AG10803 (cell line): ENCODE measurements around the gene NDOR1.

Source experiments
- DNase-seq: peaks from one replicate; pipeline ENCODE4 v3.0.0; 2010; ENCODE audit warnings: low read depth
- H3K4me3 ChIP-seq: 2 replicates; pipeline ENCODE4 v1.5.1; 2011; ENCODE audit warnings: mild to moderate bottlenecking, low read length, control low read depth
- TF ChIP-seq, protein P1 (sequence below): conservative IDR thresholded peaks from 2 replicates; pipeline ENCODE4 v1.5.1; 2011; ENCODE audit warnings: mild to moderate bottlenecking, low read length, control low read depth, inconsistent platforms

The NDOR1 gene

DNA sequence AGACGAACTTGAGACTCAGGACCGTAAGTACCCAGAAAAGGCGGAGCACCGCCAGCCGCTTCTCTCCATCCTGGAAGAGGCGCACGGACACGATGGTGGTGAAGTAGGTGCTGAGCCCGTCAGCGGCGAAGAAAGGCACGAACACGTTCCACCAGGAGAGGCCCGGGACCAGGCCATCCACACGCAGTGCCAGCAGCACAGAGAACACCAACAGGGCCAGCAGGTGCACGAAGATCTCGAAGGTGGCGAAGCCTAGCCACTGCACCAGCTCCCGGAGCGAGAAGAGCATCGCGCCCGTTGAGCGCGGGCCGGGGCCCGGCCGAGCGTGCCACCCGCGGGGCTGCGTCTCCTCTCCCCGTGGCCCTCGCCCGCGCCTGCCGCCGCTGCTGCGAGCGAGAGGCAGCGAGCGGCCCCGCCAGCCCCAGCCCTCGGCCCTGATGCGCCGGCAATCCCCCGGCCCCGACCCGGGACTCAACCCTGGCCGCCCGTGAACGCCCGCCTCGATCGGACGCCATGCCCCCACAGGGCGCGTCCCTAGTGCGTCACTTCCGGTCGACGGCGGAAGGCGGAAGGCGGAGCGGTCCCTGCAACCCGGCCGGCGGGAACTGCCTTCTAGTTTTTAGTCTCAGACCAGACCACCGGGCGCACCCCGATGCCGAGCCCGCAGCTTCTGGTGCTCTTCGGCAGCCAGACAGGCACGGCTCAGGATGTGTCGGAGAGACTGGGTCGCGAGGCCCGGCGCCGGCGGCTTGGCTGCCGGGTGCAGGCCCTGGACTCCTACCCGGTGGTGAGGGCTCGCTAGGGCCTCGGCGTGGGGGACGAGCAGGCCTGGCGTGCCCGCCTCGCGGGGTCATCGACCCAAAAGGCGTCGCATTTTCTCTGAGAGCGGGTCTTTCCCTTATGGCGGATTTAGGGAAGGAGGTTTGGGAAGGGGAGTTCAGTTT, at the start of gene NDOR1, which contains the start of gene TMEM203:
Gene NDOR1, plus strand, starts transcription at position 575 of the 944 bp plus-strand sequence. Its CDS starts 78 bp downstream, at position 653.
Gene TMEM203, minus strand, starts transcription at position 523 of the 944 bp plus-strand sequence. Its CDS starts 234 bp downstream, at position 289.
- peak; percentile 69 for DNase-seq
- peak within 1 kb of the TSS; percentile 94 for H3K4me3 ChIP-seq
- TF ChIP-seq, protein P1, sequence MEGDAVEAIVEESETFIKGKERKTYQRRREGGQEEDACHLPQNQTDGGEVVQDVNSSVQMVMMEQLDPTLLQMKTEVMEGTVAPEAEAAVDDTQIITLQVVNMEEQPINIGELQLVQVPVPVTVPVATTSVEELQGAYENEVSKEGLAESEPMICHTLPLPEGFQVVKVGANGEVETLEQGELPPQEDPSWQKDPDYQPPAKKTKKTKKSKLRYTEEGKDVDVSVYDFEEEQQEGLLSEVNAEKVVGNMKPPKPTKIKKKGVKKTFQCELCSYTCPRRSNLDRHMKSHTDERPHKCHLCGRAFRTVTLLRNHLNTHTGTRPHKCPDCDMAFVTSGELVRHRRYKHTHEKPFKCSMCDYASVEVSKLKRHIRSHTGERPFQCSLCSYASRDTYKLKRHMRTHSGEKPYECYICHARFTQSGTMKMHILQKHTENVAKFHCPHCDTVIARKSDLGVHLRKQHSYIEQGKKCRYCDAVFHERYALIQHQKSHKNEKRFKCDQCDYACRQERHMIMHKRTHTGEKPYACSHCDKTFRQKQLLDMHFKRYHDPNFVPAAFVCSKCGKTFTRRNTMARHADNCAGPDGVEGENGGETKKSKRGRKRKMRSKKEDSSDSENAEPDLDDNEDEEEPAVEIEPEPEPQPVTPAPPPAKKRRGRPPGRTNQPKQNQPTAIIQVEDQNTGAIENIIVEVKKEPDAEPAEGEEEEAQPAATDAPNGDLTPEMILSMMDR = no peak

DNA sequence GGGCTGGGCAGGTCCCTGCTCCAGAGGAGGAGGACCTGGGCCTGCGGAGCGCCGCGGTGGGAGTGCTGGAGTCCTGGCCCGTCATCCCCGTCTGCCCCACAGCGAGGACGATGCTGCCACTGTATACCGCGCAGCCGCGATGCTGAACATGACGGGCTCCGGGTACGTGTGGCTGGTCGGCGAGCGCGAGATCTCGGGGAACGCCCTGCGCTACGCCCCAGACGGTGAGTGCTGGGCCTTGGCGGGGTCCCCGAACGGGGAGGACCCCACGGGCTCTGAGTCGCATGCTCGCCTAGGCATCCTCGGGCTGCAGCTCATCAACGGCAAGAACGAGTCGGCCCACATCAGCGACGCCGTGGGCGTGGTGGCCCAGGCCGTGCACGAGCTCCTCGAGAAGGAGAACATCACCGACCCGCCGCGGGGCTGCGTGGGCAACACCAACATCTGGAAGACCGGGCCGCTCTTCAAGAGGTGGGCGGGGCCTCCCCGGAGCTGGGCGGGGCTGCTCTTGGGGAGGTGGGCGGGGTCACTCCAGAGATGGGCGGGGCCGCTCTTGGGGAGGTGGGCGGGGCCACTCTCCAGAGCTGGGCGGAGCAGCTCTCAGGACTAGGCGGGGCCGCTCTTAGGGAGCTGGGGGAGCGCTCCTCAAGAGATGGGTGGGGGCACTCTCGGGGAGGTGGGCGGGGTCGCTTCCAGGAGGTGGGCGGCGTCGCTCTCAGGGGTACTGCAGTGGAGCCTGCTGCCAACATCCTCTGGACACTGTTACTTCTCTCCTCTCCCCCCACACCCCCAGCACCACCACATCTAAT, 48.7 kb upstream of the NDOR1 start:
- TF ChIP-seq, protein P1 = no peak
- peak overlapping the region; percentile 47 for H3K4me3 ChIP-seq
- peak; percentile 34 for DNase-seq

DNA sequence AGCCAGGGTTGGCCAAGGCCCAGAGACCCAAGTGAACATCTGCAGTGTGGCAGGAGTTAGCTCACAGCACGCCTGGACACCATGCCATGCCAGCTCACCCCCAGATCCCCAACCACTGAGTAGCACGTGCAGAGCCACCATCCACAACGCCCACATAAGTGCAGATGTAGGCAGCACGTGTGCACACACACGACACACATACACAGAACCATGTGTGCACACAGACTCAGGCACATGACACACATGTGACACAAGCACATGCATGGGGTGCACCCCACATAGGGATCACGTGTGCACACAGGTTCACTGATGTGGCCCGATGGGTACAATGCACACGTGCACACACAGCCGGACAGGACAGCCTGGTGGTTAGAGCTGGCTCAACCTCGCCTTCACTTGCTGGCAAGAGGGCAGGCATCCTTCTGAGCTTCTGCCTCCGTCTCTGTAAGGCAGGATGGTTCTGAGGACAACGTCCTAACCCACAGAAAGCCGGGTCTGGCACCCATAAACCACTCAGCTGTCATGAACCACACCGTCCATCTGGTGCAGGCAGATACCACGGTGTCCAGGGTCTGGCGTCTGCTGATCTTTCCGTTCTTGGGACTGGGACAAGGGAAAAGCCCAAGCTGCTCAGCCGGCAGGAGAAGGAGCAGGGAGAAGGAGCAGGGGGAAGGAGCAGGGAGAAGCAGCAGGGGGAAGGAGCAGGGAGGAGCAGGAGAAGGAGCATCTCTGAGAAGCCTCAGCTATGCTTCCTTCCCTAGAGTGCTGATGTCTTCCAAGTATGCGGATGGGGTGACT, 47.7 kb upstream of the NDOR1 start:
- no peak overlapping the region for H3K4me3 ChIP-seq
- TF ChIP-seq, protein P1 = no peak
- DNase-seq = peak; percentile 38

DNA sequence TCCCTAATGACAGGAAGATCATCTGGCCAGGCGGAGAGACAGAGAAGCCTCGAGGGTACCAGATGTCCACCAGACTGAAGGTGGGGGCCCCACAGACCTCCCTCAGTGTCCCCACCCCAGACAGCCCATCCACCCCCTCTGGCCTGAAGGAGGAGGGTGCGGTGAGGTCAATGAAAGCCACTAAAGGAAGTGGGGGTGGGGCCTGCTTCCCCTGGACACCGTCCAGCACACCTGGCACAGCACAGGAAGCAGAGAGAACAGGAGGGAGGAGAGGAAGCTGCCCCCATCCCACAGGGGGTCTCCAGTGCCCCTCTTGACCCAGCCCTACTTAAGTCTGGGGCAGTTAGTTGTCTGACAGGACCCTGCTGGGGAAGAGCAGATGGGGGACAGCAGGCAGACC, 46.9 kb upstream of the NDOR1 start:
- TF ChIP-seq, protein P1 = no peak
- H3K4me3 ChIP-seq = no peak overlapping the region
- DNase-seq = no peak

DNA sequence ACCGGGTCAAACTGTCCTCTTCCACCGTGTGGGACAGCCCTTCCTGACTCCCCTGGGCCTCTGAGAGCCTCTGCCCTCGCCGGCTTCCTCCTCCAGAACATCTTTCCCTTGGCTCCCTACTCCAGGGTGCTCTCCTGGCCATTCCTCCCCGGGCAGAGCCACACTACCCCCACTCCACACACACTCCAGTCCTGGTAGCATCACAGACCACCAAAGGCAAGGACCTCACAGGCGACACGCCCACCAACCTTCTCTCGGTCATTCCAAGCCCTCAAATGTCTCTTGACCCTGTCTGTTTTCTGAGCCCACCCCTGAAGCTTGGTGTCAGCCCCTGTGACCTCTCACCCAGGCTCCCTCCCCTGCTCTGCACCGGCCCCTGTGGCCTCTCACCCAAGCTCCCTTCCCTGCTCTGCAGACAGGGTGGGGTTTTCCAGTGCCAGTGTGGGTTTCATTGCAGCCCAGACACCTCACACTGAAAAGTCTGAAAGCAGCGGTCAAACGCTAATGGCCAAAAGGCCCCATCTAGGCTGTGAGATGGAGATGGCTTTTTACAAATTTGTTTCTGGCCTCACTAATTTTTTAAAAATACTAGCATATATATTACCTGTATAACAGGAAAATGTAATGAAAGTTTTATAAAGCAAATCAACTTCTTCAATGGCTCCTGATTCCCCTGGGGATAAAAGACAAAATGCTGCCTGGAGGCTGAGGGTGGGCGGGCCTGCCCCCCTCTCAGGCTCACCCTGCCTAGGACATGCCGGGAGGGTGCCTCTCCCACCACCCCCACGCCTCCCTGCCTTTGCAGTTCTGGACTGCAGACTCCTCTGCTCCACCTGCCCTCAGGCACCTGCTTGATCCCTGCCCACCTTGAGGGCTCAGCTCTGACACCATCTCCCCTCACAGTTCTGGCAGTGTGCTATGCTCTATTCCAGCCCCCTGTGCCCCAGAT, 46.1 kb upstream of the NDOR1 start:
- TF ChIP-seq, protein P1 = no peak
- DNase-seq = no peak
- H3K4me3 ChIP-seq = no peak overlapping the region

DNA sequence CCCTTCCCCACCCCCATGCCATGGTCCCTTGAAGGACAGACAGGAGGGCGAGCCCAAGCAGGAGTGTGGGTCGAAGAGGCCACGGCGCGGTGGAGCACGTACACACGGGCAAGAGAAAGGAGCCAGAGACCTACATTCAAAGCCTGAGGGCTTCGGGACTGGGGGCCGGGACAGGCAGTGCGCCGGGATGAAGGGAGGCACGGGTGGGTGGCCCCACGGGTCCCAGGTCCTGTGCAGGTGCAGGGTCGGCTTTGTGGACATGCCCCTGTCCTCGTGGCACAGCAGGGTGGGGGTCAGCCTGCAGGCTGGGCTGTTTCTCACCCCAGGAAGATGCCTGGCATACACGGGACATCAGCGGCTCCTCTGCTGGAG, 45.5 kb upstream of the NDOR1 start:
- TF ChIP-seq, protein P1 = no peak
- no peak for DNase-seq

More for the DNA sequence above, 45.5 kb upstream of the NDOR1 start:
- H3K4me3 ChIP-seq = no peak overlapping the region
